CD8-positive, alpha-beta memory T cell (primary cell): ENCODE results near the gene RAD51B. TPM values are rescaled to one million over a fixed set of nuclear protein-coding genes. Genes with fewer than 3 reads are reported as not detected.
A peak's percentile ranks its signal among the peaks of the same experiment; 100 is the strongest.

Experiments
- CTCF ChIA-PET: fragments of 350-600 bp; sonication (Branson Sonifier 250); formaldehyde crosslinking; loops from one replicate; lab custom pipeline; 2021; ENCODE audit warnings: antibody characterized with exemption; lab: Charles Lee
- POLR2A ChIA-PET: fragments of 350-600 bp; sonication (Branson Sonifier 250); formaldehyde crosslinking; loops from one replicate; lab custom pipeline; 2021; ENCODE audit warnings: antibody characterized with exemption; lab: Charles Lee
- DNase-seq, 5 donors: peaks; one replicate each; pipeline versions ENCODE4 v3.0.0 to v3.0.0-alpha.2; 2020 to 2022; ENCODE audit warnings: mixed read lengths in 1 of 5
- H3K27ac ChIP-seq: one replicate; pipeline ENCODE4 v1.7.0; 2013; ENCODE audit warnings: low read depth, mild to moderate bottlenecking, low read length, moderate library complexity
- H3K27me3 ChIP-seq: 2 replicates; pipeline ENCODE4 v1.7.0; 2013; ENCODE audit warnings: low read length, mild to moderate bottlenecking; ENCODE audit not compliant: insufficient read depth, poor library complexity, severe bottlenecking
- H3K36me3 ChIP-seq: 2 replicates; pipeline ENCODE4 v1.7.0; 2013; ENCODE audit warnings: mild to moderate bottlenecking, low read length, moderate library complexity; ENCODE audit not compliant: insufficient read depth
- H3K4me1 ChIP-seq: 2 replicates; pipeline ENCODE4 v1.7.0; 2013; ENCODE audit warnings: mild to moderate bottlenecking, low read length, moderate library complexity; ENCODE audit not compliant: insufficient read depth
- H3K4me3 ChIP-seq: 2 replicates; pipeline ENCODE4 v1.7.0; 2013; ENCODE audit warnings: mild to moderate bottlenecking, low read length
- H3K9me3 ChIP-seq: 2 replicates; pipeline ENCODE4 v1.7.0; 2013; ENCODE audit warnings: mild to moderate bottlenecking, low read length
- H3K27ac Mint-ChIP-seq, 8 donors: one replicate each; pipeline ENCODE4 v1.8.0; 2020 to 2021; ENCODE audit warnings: mixed read lengths in 8 of 8, mild to moderate bottlenecking in 6 of 8, inconsistent platforms in 3 of 8, moderate library complexity in 3 of 8
- H3K27me3 Mint-ChIP-seq, 2 donors: one replicate each; pipeline ENCODE4 v1.8.0; 2020 to 2021; ENCODE audit warnings: mixed read lengths in 2 of 2, mild to moderate bottlenecking in 1 of 2, moderate library complexity in 1 of 2
- H3K36me3 Mint-ChIP-seq, 3 donors: one replicate each; pipeline ENCODE4 v1.8.0; 2020 to 2021; ENCODE audit warnings: mixed read lengths in 3 of 3, inconsistent platforms in 1 of 3, mild to moderate bottlenecking in 1 of 3
- H3K4me1 Mint-ChIP-seq, 3 donors: one replicate each; pipeline ENCODE4 v1.8.0; 2020 to 2021; ENCODE audit warnings: mixed read lengths in 3 of 3, inconsistent platforms in 1 of 3, mild to moderate bottlenecking in 1 of 3
- H3K4me3 Mint-ChIP-seq, 7 donors: one replicate each; pipeline ENCODE4 v1.8.0; 2020 to 2021; ENCODE audit warnings: mixed read lengths in 7 of 7, mild to moderate bottlenecking in 6 of 7, moderate library complexity in 4 of 7, inconsistent platforms in 2 of 7
- H3K9me3 Mint-ChIP-seq, 5 donors: one replicate each; pipeline ENCODE4 v1.8.0; 2020 to 2022; ENCODE audit warnings: mixed read lengths in 5 of 5, mild to moderate bottlenecking in 3 of 5, moderate library complexity in 2 of 5, inconsistent platforms in 1 of 5
- polyA plus RNA-seq: library from polyadenylated mRNA; unstranded; fragments of 300-500 nt; fragmentation: Illumina TruSeq; gene quantifications from one replicate; pipeline ENCODE4 v1.2.3, GENCODE V29; 2021
- total RNA-seq, 2 experiments: library from RNA; stranded (reverse); gene quantifications; one replicate each; pipeline ENCODE4 v1.2.3, GENCODE V29; 2021

The RAD51B gene
- total and polyA plus RNA-seq, 3 experiments from 2014 or later, result 15.7 to 22.9 (median 17.4) TPM

DNA sequence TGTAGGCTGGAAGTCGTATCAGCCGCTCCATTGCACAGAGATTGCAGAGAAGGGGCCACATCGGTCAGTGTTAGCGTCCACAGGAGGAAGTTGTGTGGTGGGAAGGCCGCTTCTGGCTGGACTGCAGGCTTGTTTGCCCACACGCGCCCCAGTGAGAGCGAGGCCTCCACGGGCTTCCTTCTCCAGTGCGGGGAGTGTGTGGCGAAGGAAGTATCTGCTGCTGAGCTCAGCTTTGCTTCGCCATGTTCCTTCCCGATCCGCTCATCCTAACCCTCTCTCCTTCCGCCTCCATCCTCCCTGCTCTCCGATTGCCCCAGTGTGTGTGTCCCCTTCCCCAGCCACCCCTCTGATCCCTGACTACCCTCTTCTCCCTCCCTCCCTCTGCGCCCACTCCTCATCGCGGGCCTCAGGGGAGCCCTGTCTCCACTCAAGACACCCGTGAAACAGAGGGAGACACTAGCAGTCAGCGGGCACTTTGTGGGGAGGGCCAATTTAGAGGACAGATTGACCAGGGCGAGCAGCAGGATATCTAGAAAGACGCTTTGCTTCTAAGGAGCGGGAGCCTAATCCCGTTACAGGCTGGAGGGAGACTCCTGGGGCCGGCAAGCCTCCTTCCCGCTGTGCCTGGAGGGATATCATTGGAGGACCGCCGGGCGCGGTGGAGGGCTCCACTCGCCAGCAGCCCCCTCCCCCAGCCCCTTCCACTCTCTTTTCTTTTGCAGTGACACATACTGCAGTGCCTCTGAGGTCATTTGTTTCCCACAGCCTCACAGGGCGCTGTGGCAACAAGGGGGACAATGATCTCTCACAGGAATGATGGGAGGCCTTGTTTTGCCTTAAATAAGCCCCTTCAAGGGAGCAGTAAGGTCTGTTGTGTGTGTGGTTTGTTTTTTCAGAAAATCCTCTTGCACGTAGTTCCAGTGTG, 544.5 kb downstream of the RAD51B start:
- H3K27ac Mint-ChIP-seq, result no peak overlapping the region
- no peaks in the 10 kb centered on the region for H3K27me3 Mint-ChIP-seq
- no peak overlapping the region for H3K4me3 ChIP-seq
- H3K4me1 Mint-ChIP-seq, result peaks cover 20 to 40% (median 30%) of the 10 kb centered on the region in 3 donors
- H3K9me3 Mint-ChIP-seq, result peaks cover 0 to 2% (median 0%) of the 10 kb centered on the region in 5 donors
- no peaks in the 10 kb centered on the region for H3K27me3 ChIP-seq
- no peaks in the 10 kb centered on the region for H3K36me3 ChIP-seq
- no peak for DNase-seq
- H3K4me1 ChIP-seq, result peaks cover 14% of the 10 kb centered on the region
- peaks cover 0 to 4% (median 0%) of the 10 kb centered on the region in 3 donors for H3K36me3 Mint-ChIP-seq
- ChIA-PET POLR2A (no interaction called here), CTCF (interaction anchor here (1.0 kb wide), 1 partner anchor 425 kb away, joined by 3 read pairs; no protein-coding TSS in a partner anchor)
- no peak overlapping the region for H3K4me3 Mint-ChIP-seq
- no peak overlapping the region for H3K27ac ChIP-seq
- H3K9me3 ChIP-seq, result no peaks in the 10 kb centered on the region

DNA sequence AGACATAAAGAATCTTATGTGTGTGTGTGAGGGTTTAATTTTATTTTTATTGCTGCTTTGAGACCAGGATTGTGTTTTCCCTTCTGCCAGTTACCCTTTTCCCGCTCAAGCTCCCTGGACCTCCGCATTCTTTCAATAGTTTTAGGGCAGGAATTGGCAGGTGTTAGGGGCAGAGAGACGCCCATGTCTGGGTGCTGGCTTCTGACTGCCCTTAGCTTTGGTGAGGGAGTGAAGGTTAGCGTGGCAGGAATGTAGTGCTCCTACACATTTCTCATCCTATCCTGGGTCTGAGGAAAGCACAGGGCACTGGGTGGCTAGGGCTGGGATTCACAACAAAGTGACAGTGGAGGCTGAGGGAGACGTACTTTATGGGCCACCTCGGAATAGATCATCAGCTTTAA, 545.2 kb downstream of the RAD51B start:
- H3K4me3 ChIP-seq, result no peak overlapping the region
- no peak for DNase-seq
- peaks cover 13% of the 10 kb centered on the region for H3K4me1 ChIP-seq
- H3K36me3 ChIP-seq, result no peaks in the 10 kb centered on the region
- peaks cover 23 to 40% (median 37%) of the 10 kb centered on the region in 3 donors for H3K4me1 Mint-ChIP-seq
- no peaks in the 10 kb centered on the region for H3K27me3 ChIP-seq
- no peak overlapping the region for H3K27ac ChIP-seq
- H3K27me3 Mint-ChIP-seq, result no peaks in the 10 kb centered on the region
- CTCF ChIA-PET, result no interaction called here
- peaks cover 0 to 2% (median 0%) of the 10 kb centered on the region in 5 donors for H3K9me3 Mint-ChIP-seq
- peak overlapping the region in 2 of 8 donors; percentile 3 to 63 for H3K27ac Mint-ChIP-seq
- POLR2A ChIA-PET, result no interaction called here
- H3K36me3 Mint-ChIP-seq, result peaks cover 0 to 4% (median 0%) of the 10 kb centered on the region in 3 donors
- no peak overlapping the region for H3K4me3 Mint-ChIP-seq
- H3K9me3 ChIP-seq, result no peaks in the 10 kb centered on the region

DNA sequence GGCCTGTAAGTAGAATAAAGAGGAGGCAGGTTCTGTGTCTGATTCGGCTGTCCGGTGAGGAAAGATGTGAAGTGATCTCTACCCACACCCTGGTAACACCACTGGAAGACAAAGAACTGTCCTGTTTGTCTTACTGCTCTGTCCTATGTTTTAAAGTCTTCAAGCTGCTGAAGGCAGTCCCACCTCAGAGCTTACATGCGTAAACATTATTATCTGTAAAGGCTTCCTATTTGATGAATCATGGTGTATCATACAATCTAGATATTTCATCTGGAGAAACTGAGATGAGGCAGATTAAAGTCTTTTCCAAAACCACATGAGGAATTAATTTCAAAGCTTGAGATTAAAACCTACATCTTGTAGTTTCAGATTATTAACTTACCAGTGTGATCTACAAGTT, 545.6 kb downstream of the RAD51B start:
- Mint-ChIP-seq H3K27me3 (no peaks in the 10 kb centered on the region), H3K27ac (peak overlapping the region in 2 of 8 donors; percentile 3 to 63), H3K4me3 (no peak overlapping the region), H3K4me1 (peaks cover 23 to 41% (median 38%) of the 10 kb centered on the region in 3 donors), H3K36me3 (peaks cover 0 to under 1% (median 0%) of the 10 kb centered on the region in 3 donors), H3K9me3 (peaks cover 0 to 2% (median 0%) of the 10 kb centered on the region in 5 donors)
- DNase-seq, result no peak
- Histone ChIP-seq H3K27me3 (no peaks in the 10 kb centered on the region), H3K36me3 (no peaks in the 10 kb centered on the region), H3K4me3 (no peak overlapping the region), H3K27ac (no peak overlapping the region), H3K9me3 (no peaks in the 10 kb centered on the region), H3K4me1 (peaks cover 16% of the 10 kb centered on the region)
- CTCF ChIA-PET, result no interaction called here
- POLR2A ChIA-PET, result no interaction called here

DNA sequence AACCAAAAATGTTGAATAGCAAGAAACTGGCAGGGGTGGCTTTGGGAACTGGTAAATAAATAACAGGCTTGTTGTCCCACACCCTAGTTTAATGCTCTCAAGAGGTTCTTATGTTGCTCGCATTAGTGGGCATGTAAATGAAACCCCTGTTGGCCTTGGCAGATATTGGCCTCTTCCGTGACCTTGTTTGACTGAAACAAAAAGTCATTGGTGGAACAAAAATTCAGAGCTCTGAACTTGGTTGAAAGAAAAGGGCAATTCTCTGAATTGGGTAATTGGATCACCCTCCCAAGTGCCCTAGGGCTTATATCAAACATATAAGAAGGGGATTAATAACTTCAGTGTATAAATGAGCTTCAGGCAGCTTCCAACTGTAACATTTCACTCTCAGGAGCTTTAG, 547.1 kb downstream of the RAD51B start:
- DNase-seq, result no peak
- peaks cover 18% of the 10 kb centered on the region for H3K4me1 ChIP-seq
- H3K4me3 Mint-ChIP-seq, result no peak overlapping the region
- no peaks in the 10 kb centered on the region for H3K27me3 Mint-ChIP-seq
- peaks cover 25 to 40% (median 33%) of the 10 kb centered on the region in 3 donors for H3K4me1 Mint-ChIP-seq
- H3K36me3 Mint-ChIP-seq, result no peaks in the 10 kb centered on the region
- peaks cover 0 to 2% (median 0%) of the 10 kb centered on the region in 5 donors for H3K9me3 Mint-ChIP-seq
- ChIA-PET POLR2A (no interaction called here), CTCF (interaction anchor here (0.7 kb wide), 1 partner anchor 450 kb away, joined by 3 read pairs; no protein-coding TSS in a partner anchor)
- no peak overlapping the region for H3K27ac ChIP-seq
- no peaks in the 10 kb centered on the region for H3K9me3 ChIP-seq
- H3K4me3 ChIP-seq, result no peak overlapping the region
- H3K36me3 ChIP-seq, result no peaks in the 10 kb centered on the region
- no peaks in the 10 kb centered on the region for H3K27me3 ChIP-seq
- no peak overlapping the region for H3K27ac Mint-ChIP-seq

DNA sequence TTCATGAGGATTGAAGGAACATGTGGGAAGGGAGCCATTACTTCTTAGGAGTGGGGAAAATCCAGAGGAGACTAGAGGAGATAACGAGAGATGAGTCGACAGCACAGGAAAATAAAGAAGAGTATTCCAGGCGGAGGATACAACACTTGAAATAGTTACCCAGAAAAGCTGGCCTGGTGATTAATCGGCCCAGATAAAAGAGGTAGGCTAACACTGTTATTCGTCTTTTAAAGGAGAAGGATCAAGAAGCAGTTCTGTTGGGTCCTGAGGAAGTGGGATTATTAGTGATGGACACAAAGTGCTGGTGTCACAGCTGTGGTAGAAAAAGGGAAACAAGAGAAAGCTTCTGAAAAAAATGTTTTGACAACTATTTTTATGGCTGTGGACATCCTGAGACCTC, 548.0 kb downstream of the RAD51B start:
- H3K4me1 Mint-ChIP-seq, result peaks cover 25 to 43% (median 33%) of the 10 kb centered on the region in 3 donors
- Histone ChIP-seq H3K4me3 (no peak overlapping the region), H3K4me1 (peaks cover 18% of the 10 kb centered on the region), H3K9me3 (no peaks in the 10 kb centered on the region), H3K27me3 (no peaks in the 10 kb centered on the region), H3K36me3 (no peaks in the 10 kb centered on the region), H3K27ac (no peak overlapping the region)
- ChIA-PET POLR2A (no interaction called here), CTCF (no interaction called here)
- H3K27ac Mint-ChIP-seq, result peak overlapping the region in 3 of 8 donors; percentile 43 to 48 (median 47)
- peak overlapping the region in 1 of 7 donors; percentile 27 for H3K4me3 Mint-ChIP-seq
- H3K9me3 Mint-ChIP-seq, result peaks cover 0 to 2% (median 0%) of the 10 kb centered on the region in 5 donors
- no peaks in the 10 kb centered on the region for H3K36me3 Mint-ChIP-seq
- DNase-seq, result no peak
- H3K27me3 Mint-ChIP-seq, result no peaks in the 10 kb centered on the region

DNA sequence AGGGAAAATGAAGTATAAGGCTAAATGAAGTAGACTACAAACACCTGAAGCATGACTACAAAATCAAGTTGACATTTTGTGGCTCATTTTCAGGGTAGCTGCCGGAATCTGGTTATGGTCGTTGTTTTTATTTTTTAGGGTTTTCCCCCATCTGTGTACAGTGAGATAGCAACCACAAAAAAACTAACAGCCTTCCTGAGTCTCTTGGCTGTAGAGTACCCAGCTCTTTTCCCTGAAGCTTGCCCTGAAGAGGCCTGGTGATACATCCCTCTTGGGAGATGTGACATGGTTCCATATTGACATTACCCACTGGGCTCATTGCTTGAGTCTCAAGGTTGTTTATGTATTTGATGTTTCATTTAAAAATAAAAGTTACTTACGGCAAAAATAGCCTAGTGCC, 549.3 kb downstream of the RAD51B start:
- CTCF ChIA-PET, result interaction anchor here (1.0 kb wide), 1 partner anchor 115 kb away, joined by 3 read pairs; no protein-coding TSS in a partner anchor

DNA sequence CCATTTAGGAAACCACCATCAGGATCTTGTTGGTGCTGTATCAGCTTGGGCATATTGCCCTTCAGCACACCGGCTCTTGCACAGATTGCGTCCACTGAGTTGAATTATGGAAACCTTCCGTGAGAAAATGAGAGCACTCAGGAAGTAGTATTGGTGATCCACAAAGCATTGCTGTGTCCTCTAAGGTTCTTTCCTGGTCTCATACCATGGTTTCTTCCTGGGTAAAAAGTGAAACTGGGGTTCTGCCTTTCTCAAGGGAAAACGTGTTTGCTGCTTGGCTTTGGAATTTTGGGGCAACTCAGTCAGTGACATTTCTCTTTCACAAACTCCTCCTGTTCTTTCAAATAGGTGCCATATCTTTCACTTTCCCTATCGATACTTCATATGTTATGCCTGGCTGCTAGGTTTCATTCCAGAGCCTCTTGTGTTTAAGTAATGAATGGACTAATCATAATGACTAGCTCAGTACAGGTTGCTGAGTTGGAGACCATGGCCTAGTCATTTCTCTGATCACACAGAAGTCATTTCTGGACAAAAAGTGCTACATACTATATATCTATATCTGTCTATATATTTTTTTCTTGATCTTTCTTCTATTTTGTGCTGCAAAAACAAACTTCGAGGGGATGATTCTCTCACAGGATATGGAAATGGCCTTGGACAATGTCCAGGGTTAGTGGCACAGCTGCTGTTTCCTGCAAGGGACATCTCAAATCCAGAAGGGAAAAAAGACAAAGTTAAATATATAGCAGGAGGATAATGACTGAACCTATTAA, 549.9 kb downstream of the RAD51B start:
- DNase-seq, result no peak
- peak overlapping the region; percentile 15 to 90 (median 80) for H3K27ac Mint-ChIP-seq

More for the DNA sequence above, 549.3 kb downstream of the RAD51B start:
- Mint-ChIP-seq H3K27me3 (peaks cover 0 to 2% of the 10 kb centered on the region in 2 donors), H3K36me3 (no peaks in the 10 kb centered on the region), H3K4me3 (peak overlapping the region in 6 of 7 donors; percentile 33 to 66 (median 46)), H3K27ac (peak overlapping the region; percentile 15 to 90 (median 80)), H3K4me1 (peaks cover 25 to 41% (median 39%) of the 10 kb centered on the region in 3 donors), H3K9me3 (peaks cover 0 to 2% (median 0%) of the 10 kb centered on the region in 5 donors)
- DNase-seq, result peak in 1 of 5 donors; percentile 9
- no peaks in the 10 kb centered on the region for H3K9me3 ChIP-seq
- H3K36me3 ChIP-seq, result no peaks in the 10 kb centered on the region
- peaks cover 18% of the 10 kb centered on the region for H3K4me1 ChIP-seq
- H3K27me3 ChIP-seq, result no peaks in the 10 kb centered on the region
- H3K4me3 ChIP-seq, result no peak overlapping the region
- H3K27ac ChIP-seq, result no peak overlapping the region
- POLR2A ChIA-PET, result interaction anchor here (1.0 kb wide), 1 partner anchor 425 kb away, joined by 3 read pairs; no protein-coding TSS in a partner anchor

More for the DNA sequence above, 549.9 kb downstream of the RAD51B start:
- Histone ChIP-seq H3K27me3 (no peaks in the 10 kb centered on the region), H3K36me3 (no peaks in the 10 kb centered on the region), H3K4me1 (peaks cover 18% of the 10 kb centered on the region), H3K4me3 (no peak overlapping the region), H3K27ac (no peak overlapping the region), H3K9me3 (no peaks in the 10 kb centered on the region)
- Mint-ChIP-seq H3K4me1 (peaks cover 29 to 47% (median 44%) of the 10 kb centered on the region in 3 donors), H3K4me3 (peak overlapping the region in 6 of 7 donors; percentile 33 to 66 (median 46)), H3K36me3 (no peaks in the 10 kb centered on the region), H3K9me3 (peaks cover 0 to 2% (median 0%) of the 10 kb centered on the region in 5 donors), H3K27me3 (peaks cover 0 to 2% of the 10 kb centered on the region in 2 donors)
- ChIA-PET CTCF (interaction anchor here (1.0 kb wide), 1 partner anchor 114 kb away, joined by 3 read pairs; no protein-coding TSS in a partner anchor), POLR2A (no interaction called here)
